ENCODE results near the gene CHST12. TPM values are rescaled to one million over a fixed set of nuclear protein-coding genes. Genes with fewer than 3 reads are reported as not detected.
"Not testable (repeated sequence)": the region's sequence is repeated elsewhere in the genome, so short reads cannot be mapped to it uniquely, and the experiment has no call there.

Gene CHST12
- total RNA-seq, 2 donors from 2014 or later, result 4.7 to 11.2 TPM

DNA sequence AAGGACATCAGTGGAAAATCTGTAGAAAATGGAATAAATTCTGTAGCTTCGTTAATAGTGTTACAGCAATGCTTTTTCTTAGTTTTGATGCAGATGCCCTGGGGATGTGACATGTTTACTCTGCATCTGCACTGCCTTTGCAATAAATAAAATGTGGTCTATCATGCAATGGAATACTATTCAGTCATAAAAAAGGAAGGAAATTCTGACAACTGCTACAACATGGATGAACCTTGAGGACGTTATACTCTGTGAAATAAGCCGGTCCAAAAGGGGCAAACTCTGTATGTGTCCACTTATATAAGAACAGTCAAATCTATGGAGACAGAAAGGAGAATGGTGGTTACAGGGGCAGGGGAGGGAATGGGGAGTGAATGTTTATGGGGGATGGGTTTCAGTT, 59.3 kb downstream of the CHST12 start:
- Histone ChIP-seq H3K4me3 (no peak overlapping the region), H3K4me1 (no peaks in the 10 kb centered on the region), H3K9me3 (no peaks in the 10 kb centered on the region), H3K27me3 (no peaks in the 10 kb centered on the region), H3K27ac (no peak overlapping the region), H3K36me3 (replicated peaks in 1 of 2; ENCODE audit: insufficient read depth in 1 of 2, low read depth in 2 of 2) (no peaks in the 10 kb centered on the region)
- TF ChIP-seq POLR2A (IDR thresholded peaks at IDR 0.05), result no peak
- TF ChIP-seq, protein P1, sequence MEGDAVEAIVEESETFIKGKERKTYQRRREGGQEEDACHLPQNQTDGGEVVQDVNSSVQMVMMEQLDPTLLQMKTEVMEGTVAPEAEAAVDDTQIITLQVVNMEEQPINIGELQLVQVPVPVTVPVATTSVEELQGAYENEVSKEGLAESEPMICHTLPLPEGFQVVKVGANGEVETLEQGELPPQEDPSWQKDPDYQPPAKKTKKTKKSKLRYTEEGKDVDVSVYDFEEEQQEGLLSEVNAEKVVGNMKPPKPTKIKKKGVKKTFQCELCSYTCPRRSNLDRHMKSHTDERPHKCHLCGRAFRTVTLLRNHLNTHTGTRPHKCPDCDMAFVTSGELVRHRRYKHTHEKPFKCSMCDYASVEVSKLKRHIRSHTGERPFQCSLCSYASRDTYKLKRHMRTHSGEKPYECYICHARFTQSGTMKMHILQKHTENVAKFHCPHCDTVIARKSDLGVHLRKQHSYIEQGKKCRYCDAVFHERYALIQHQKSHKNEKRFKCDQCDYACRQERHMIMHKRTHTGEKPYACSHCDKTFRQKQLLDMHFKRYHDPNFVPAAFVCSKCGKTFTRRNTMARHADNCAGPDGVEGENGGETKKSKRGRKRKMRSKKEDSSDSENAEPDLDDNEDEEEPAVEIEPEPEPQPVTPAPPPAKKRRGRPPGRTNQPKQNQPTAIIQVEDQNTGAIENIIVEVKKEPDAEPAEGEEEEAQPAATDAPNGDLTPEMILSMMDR (IDR thresholded peaks at IDR 0.05), result no peak
- no peak for DNase-seq
- no peak for ATAC-seq
- 78 to 84% methylated on average over 3 of the region's 3 CpGs for WGBS, 2 donors
- intact Hi-C loops (cut with DNase I), result no loop called here

GRCh38 chr7:2465928-2466327, 62.5 kb downstream of the CHST12 start:
- Histone ChIP-seq H3K27ac (no peak overlapping the region), H3K36me3 (replicated peaks in 1 of 2; ENCODE audit: insufficient read depth in 1 of 2, low read depth in 2 of 2) (no peaks in the 10 kb centered on the region), H3K27me3 (no peaks in the 10 kb centered on the region), H3K4me3 (no peak overlapping the region), H3K4me1 (peaks cover 5% of the 10 kb centered on the region), H3K9me3 (no peaks in the 10 kb centered on the region)
- DNase-seq (no peak), ATAC-seq (no peak)
- TF ChIP-seq, protein P1 (IDR thresholded peaks at IDR 0.05), result no peak
- no peak for TF ChIP-seq POLR2A (IDR thresholded peaks at IDR 0.05)
- intact Hi-C loops (cut with DNase I), result no loop called here
- WGBS, 2 donors, result 77 to 78% methylated on average over 12 of the region's 12 CpGs

- no peak for DNase-seq
- TF ChIP-seq POLR2A (IDR thresholded peaks at IDR 0.05), result no peak
- TF ChIP-seq, protein P1 (IDR thresholded peaks at IDR 0.05), result no peak
- 83 to 90% methylated on average over 10 of the region's 10 CpGs for WGBS, 2 donors
- Histone ChIP-seq H3K4me1 (peaks cover 5% of the 10 kb centered on the region), H3K36me3 (replicated peaks in 1 of 2; ENCODE audit: insufficient read depth in 1 of 2, low read depth in 2 of 2) (no peaks in the 10 kb centered on the region), H3K27ac (no peak overlapping the region), H3K27me3 (no peaks in the 10 kb centered on the region), H3K9me3 (no peaks in the 10 kb centered on the region), H3K4me3 (no peak overlapping the region)
- ATAC-seq, result no peak
- intact Hi-C loops (cut with DNase I), result no loop called here
These were observed 63.3 kb downstream of the CHST12 start for GRCh38 chr7:2466675-2467074.

- TF ChIP-seq POLR2A (IDR thresholded peaks at IDR 0.05), result no peak
- TF ChIP-seq, protein P1 (IDR thresholded peaks at IDR 0.05), result no peak
- H3K27ac ChIP-seq, result no peak overlapping the region
- WGBS, 2 donors, result 65 to 92% methylated on average over 2 to 7 of the region's 7 CpGs
- peaks cover 5% of the 10 kb centered on the region for H3K4me1 ChIP-seq
- intact Hi-C loops (cut with DNase I), result no loop called here
- H3K27me3 ChIP-seq, result no peaks in the 10 kb centered on the region
- no peak overlapping the region for H3K4me3 ChIP-seq
- no peaks in the 10 kb centered on the region for H3K9me3 ChIP-seq
- DNase-seq, result no peak
- no peaks in the 10 kb centered on the region for H3K36me3 ChIP-seq (replicated peaks in 1 of 2; ENCODE audit: insufficient read depth in 1 of 2, low read depth in 2 of 2)
- ATAC-seq, result no peak
These were observed 64.8 kb downstream of the CHST12 start for GRCh38 chr7:2468227-2468626.

- WGBS, 2 donors, result 69 to 70% methylated on average over 9 of the region's 9 CpGs
- DNase-seq; H3K4me3 ChIP-seq; H3K36me3 ChIP-seq (replicated peaks in 1 of 2; ENCODE audit: insufficient read depth in 1 of 2, low read depth in 2 of 2); H3K4me1 ChIP-seq; intact Hi-C loops (cut with DNase I); H3K27me3 ChIP-seq; H3K27ac ChIP-seq; ATAC-seq; H3K9me3 ChIP-seq: not testable (repeated sequence)
These were observed 66.2 kb downstream of the CHST12 start for GRCh38 chr7:2469460-2470203.
